Liver (tissue), 2 donors: Measurements from ENCODE around the gene SWSAP1.

Experiments
- TF ChIP-seq, protein P1 (sequence below): IDR thresholded peaks from 2 replicates; pipeline ENCODE4 v1.6.1; 2016; ENCODE audit warnings: antibody characterized with exemption
- TF ChIP-seq, protein P2 (sequence below): fragments of 150-350 bp; IDR thresholded peaks from 2 replicates; pipeline ENCODE4 v1.5.1; 2017; ENCODE audit warnings: improper control_type of control experiment, low read depth, low read length; ENCODE audit not compliant: missing input control
- TF ChIP-seq, protein P3 (sequence below): IDR thresholded peaks from 2 replicates; pipeline ENCODE4 v1.6.1; 2016; ENCODE audit warnings: antibody characterized with exemption, mild to moderate bottlenecking
- donor health status: healthy.

DNA sequence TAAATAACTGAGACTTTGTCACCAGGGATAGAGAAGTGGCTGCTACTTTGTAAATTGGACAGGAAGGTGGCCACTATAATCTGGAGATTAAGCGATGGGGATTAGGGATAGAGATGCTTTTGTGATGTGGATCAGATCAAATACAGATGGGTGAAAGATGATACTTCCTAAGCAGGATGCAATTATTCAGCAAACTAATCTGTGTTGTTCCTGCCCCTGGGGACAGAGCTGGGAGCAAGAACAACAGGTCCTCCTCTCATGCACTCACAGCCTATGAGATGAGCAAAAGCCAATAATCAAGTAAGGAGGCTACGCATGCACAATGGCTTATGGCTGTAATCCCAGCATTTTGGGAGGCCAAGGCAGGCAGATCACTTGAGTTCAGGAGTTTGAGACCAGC, 40.1 kb downstream of the SWSAP1 start:
- TF ChIP-seq, protein P1, sequence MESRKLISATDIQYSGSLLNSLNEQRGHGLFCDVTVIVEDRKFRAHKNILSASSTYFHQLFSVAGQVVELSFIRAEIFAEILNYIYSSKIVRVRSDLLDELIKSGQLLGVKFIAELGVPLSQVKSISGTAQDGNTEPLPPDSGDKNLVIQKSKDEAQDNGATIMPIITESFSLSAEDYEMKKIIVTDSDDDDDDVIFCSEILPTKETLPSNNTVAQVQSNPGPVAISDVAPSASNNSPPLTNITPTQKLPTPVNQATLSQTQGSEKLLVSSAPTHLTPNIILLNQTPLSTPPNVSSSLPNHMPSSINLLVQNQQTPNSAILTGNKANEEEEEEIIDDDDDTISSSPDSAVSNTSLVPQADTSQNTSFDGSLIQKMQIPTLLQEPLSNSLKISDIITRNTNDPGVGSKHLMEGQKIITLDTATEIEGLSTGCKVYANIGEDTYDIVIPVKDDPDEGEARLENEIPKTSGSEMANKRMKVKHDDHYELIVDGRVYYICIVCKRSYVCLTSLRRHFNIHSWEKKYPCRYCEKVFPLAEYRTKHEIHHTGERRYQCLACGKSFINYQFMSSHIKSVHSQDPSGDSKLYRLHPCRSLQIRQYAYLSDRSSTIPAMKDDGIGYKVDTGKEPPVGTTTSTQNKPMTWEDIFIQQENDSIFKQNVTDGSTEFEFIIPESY, result no peak
- TF ChIP-seq, protein P2, sequence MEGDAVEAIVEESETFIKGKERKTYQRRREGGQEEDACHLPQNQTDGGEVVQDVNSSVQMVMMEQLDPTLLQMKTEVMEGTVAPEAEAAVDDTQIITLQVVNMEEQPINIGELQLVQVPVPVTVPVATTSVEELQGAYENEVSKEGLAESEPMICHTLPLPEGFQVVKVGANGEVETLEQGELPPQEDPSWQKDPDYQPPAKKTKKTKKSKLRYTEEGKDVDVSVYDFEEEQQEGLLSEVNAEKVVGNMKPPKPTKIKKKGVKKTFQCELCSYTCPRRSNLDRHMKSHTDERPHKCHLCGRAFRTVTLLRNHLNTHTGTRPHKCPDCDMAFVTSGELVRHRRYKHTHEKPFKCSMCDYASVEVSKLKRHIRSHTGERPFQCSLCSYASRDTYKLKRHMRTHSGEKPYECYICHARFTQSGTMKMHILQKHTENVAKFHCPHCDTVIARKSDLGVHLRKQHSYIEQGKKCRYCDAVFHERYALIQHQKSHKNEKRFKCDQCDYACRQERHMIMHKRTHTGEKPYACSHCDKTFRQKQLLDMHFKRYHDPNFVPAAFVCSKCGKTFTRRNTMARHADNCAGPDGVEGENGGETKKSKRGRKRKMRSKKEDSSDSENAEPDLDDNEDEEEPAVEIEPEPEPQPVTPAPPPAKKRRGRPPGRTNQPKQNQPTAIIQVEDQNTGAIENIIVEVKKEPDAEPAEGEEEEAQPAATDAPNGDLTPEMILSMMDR, result no peak
- TF ChIP-seq, protein P3, sequence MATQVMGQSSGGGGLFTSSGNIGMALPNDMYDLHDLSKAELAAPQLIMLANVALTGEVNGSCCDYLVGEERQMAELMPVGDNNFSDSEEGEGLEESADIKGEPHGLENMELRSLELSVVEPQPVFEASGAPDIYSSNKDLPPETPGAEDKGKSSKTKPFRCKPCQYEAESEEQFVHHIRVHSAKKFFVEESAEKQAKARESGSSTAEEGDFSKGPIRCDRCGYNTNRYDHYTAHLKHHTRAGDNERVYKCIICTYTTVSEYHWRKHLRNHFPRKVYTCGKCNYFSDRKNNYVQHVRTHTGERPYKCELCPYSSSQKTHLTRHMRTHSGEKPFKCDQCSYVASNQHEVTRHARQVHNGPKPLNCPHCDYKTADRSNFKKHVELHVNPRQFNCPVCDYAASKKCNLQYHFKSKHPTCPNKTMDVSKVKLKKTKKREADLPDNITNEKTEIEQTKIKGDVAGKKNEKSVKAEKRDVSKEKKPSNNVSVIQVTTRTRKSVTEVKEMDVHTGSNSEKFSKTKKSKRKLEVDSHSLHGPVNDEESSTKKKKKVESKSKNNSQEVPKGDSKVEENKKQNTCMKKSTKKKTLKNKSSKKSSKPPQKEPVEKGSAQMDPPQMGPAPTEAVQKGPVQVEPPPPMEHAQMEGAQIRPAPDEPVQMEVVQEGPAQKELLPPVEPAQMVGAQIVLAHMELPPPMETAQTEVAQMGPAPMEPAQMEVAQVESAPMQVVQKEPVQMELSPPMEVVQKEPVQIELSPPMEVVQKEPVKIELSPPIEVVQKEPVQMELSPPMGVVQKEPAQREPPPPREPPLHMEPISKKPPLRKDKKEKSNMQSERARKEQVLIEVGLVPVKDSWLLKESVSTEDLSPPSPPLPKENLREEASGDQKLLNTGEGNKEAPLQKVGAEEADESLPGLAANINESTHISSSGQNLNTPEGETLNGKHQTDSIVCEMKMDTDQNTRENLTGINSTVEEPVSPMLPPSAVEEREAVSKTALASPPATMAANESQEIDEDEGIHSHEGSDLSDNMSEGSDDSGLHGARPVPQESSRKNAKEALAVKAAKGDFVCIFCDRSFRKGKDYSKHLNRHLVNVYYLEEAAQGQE, result no peak
